ENCODE data around the gene TNIP2. TPM values are rescaled to one million over a fixed set of nuclear protein-coding genes. Genes with fewer than 3 reads are reported as not detected.

Gene TNIP2
- total and polyA plus RNA-seq, 2 of the 13 experiments (the other 11 are each of a cell fraction or from before 2014, with no cell fraction given): 25.6 to 38.0 TPM

DNA sequence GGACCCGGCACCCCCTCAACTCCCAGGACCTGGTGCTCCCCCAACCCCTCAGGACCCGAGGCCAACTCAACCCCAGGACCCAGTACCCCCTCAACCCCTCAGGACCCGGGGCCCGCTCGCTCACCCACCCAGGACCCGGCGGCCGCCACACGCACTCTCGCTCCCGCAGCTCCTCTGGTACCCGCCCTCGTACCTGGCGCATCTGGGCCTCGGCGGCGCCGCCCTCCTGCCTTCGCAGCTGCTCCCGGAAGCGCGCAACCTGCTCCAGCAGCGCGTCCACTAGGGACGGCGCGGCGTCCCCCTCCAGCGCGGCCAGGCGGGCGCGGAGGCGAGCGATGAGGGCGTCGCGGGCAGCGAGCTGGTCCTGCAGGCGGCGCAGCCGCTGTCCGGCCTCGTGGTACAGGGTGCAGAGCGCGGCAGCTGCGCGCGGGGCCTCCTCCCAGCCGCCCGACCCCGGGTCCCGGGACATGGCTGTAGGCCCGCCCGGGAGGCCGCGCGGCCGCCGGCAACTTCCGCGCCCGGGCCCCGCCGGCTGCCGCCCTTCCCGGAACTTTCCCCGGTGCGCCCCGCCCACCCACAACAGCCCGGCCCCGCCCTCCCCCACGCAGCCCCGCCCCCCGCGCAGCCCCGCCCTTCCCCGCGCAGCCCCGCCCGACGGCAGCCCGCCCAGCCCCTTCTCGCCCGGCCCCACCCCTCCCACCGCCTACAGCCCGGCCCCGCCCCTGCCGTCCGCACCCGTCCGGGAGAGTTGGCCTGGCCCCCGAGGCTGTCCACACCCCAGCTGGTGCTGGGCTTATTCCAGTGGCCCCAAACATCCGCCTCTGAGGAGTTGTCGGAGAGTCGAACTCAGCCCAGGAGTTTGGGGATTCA lies at the start of gene TNIP2 (continued):
- TF ChIP-seq ZNF850 (CRISPR knock-in tag; conservative IDR thresholded peaks at IDR 0.05) (no peak), POLR2AphosphoS2 (IDR thresholded peaks at IDR 0.05; ENCODE audit: low read depth, low read length) (no peak), ZSCAN9 (CRISPR knock-in tag; IDR thresholded peaks at IDR 0.05; ENCODE audit: borderline replicate concordance) (peak; percentile 48; the same call in 1 of the 2 replicates), ZBTB8A (CRISPR knock-in tag; IDR thresholded peaks at IDR 0.05; ENCODE audit: borderline replicate concordance, low read depth) (no peak), U2AF2 (IDR thresholded peaks at IDR 0.05; ENCODE audit: low read depth, low read length) (no peak), ZZZ3 (CRISPR knock-in tag; IDR thresholded peaks at IDR 0.05; ENCODE audit: borderline replicate concordance) (no peak), NFE2L2 (IDR thresholded peaks at IDR 0.05; ENCODE audit: low read length) (no peak), ZNF34 (CRISPR knock-in tag; IDR thresholded peaks at IDR 0.05; ENCODE audit: borderline replicate concordance) (peak; percentile 77; the same call in 1 of the 2 replicates), NFE2 (CRISPR knock-in tag; IDR thresholded peaks at IDR 0.05) (no peak), SALL2 (CRISPR knock-in tag; IDR thresholded peaks at IDR 0.05) (peak; percentile 75), FOXJ3 (CRISPR knock-in tag; IDR thresholded peaks at IDR 0.05; ENCODE audit: borderline replicate concordance) (no peak), ZNF354B (CRISPR knock-in tag; IDR thresholded peaks at IDR 0.05) (no peak), ZNF713 (CRISPR knock-in tag; IDR thresholded peaks at IDR 0.05) (no peak), SP5 (CRISPR knock-in tag; IDR thresholded peaks at IDR 0.05; ENCODE audit: borderline replicate concordance, low read depth) (peak; percentile 25; the same call in 1 of the 2 replicates)
- TF ChIP-seq, protein P1, sequence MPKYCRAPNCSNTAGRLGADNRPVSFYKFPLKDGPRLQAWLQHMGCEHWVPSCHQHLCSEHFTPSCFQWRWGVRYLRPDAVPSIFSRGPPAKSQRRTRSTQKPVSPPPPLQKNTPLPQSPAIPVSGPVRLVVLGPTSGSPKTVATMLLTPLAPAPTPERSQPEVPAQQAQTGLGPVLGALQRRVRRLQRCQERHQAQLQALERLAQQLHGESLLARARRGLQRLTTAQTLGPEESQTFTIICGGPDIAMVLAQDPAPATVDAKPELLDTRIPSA (CRISPR knock-in tag; IDR thresholded peaks at IDR 0.05; ENCODE audit: borderline replicate concordance): no peak
- TF ChIP-seq, protein P2, sequence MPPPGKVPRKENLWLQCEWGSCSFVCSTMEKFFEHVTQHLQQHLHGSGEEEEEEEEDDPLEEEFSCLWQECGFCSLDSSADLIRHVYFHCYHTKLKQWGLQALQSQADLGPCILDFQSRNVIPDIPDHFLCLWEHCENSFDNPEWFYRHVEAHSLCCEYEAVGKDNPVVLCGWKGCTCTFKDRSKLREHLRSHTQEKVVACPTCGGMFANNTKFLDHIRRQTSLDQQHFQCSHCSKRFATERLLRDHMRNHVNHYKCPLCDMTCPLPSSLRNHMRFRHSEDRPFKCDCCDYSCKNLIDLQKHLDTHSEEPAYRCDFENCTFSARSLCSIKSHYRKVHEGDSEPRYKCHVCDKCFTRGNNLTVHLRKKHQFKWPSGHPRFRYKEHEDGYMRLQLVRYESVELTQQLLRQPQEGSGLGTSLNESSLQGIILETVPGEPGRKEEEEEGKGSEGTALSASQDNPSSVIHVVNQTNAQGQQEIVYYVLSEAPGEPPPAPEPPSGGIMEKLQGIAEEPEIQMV (CRISPR knock-in tag; IDR thresholded peaks at IDR 0.05; ENCODE audit: low read depth): peak; percentile 33; the same call in 1 of the 2 replicates
- TF ChIP-seq, protein P3, sequence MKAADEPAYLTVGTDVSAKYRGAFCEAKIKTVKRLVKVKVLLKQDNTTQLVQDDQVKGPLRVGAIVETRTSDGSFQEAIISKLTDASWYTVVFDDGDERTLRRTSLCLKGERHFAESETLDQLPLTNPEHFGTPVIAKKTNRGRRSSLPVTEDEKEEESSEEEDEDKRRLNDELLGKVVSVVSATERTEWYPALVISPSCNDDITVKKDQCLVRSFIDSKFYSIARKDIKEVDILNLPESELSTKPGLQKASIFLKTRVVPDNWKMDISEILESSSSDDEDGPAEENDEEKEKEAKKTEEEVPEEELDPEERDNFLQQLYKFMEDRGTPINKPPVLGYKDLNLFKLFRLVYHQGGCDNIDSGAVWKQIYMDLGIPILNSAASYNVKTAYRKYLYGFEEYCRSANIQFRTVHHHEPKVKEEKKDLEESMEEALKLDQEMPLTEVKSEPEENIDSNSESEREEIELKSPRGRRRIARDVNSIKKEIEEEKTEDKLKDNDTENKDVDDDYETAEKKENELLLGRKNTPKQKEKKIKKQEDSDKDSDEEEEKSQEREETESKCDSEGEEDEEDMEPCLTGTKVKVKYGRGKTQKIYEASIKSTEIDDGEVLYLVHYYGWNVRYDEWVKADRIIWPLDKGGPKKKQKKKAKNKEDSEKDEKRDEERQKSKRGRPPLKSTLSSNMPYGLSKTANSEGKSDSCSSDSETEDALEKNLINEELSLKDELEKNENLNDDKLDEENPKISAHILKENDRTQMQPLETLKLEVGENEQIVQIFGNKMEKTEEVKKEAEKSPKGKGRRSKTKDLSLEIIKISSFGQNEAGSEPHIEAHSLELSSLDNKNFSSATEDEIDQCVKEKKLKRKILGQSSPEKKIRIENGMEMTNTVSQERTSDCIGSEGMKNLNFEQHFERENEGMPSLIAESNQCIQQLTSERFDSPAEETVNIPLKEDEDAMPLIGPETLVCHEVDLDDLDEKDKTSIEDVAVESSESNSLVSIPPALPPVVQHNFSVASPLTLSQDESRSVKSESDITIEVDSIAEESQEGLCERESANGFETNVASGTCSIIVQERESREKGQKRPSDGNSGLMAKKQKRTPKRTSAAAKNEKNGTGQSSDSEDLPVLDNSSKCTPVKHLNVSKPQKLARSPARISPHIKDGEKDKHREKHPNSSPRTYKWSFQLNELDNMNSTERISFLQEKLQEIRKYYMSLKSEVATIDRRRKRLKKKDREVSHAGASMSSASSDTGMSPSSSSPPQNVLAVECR (CRISPR knock-in tag; IDR thresholded peaks at IDR 0.05; ENCODE audit: borderline replicate concordance): peak; percentile 79; the same call in 1 of the 2 replicates
- TF ChIP-seq, protein P4, sequence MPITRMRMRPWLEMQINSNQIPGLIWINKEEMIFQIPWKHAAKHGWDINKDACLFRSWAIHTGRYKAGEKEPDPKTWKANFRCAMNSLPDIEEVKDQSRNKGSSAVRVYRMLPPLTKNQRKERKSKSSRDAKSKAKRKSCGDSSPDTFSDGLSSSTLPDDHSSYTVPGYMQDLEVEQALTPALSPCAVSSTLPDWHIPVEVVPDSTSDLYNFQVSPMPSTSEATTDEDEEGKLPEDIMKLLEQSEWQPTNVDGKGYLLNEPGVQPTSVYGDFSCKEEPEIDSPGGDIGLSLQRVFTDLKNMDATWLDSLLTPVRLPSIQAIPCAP (CRISPR knock-in tag; IDR thresholded peaks at IDR 0.05; ENCODE audit: low read depth): no peak
- TF ChIP-seq, protein P5, sequence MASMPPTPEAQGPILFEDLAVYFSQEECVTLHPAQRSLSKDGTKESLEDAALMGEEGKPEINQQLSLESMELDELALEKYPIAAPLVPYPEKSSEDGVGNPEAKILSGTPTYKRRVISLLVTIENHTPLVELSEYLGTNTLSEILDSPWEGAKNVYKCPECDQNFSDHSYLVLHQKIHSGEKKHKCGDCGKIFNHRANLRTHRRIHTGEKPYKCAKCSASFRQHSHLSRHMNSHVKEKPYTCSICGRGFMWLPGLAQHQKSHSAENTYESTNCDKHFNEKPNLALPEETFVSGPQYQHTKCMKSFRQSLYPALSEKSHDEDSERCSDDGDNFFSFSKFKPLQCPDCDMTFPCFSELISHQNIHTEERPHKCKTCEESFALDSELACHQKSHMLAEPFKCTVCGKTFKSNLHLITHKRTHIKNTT (CRISPR knock-in tag; IDR thresholded peaks at IDR 0.05): no peak
- TF ChIP-seq, protein P6, sequence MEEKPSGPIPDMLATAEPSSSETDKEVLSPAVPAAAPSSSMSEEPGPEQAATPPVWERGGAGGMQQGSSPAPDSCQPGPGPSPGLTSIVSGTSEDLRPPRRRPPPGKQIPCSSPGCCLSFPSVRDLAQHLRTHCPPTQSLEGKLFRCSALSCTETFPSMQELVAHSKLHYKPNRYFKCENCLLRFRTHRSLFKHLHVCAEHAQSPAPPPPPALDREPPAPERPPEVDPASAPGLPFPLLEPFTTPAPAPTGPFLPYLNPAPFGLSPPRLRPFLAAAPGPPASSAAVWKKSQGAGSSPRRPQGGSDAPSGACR (CRISPR knock-in tag; IDR thresholded peaks at IDR 0.05): no peak
